HG03354 (cell line): ENCODE results near the gene NRN1.
"Not testable (repeated sequence)": the region's sequence is repeated elsewhere in the genome, so short reads cannot be mapped to it uniquely, and the experiment has no call there.

Experiments used
- ATAC-seq: cut with Tn5 transposase; IDR thresholded peaks from one replicate; pipeline ENCODE4 v1.9.1; 2021; ENCODE audit warnings: mild to moderate bottlenecking; ENCODE audit not compliant: unreplicated experiment, poor library complexity, severe bottlenecking

Gene NRN1

GRCh38 chr6:5984150-5985089, 22.3 kb downstream of the NRN1 start:
- no peak for ATAC-seq

- no peak for ATAC-seq
These were observed 25.3 kb downstream of the NRN1 start for GRCh38 chr6:5981126-5982026.

- no peak for ATAC-seq
These were observed 26.9 kb downstream of the NRN1 start for GRCh38 chr6:5979650-5980420.

GRCh38 chr6:5976811-5977210, 29.9 kb downstream of the NRN1 start:
- ATAC-seq = no peak

- ATAC-seq = no peak
These were observed 37.6 kb downstream of the NRN1 start for GRCh38 chr6:5968817-5969734.

GRCh38 chr6:5968036-5968435, 38.7 kb downstream of the NRN1 start:
- not testable (repeated sequence) for ATAC-seq

GRCh38 chr6:5967594-5967993, 39.1 kb downstream of the NRN1 start:
- ATAC-seq = no peak

- ATAC-seq = no peak
These were observed 43.9 kb downstream of the NRN1 start for GRCh38 chr6:5962794-5963193.

- no peak for ATAC-seq
These were observed 44.9 kb downstream of the NRN1 start for GRCh38 chr6:5961836-5962235.

GRCh38 chr6:5960456-5960855, 46.3 kb downstream of the NRN1 start:
- no peak for ATAC-seq

GRCh38 chr6:5958921-5959320, 47.8 kb downstream of the NRN1 start:
- no peak for ATAC-seq

- no peak for ATAC-seq
These were observed 49.8 kb downstream of the NRN1 start for GRCh38 chr6:5956939-5957338.

GRCh38 chr6:5950361-5950785, 56.4 kb downstream of the NRN1 start:
- no peak for ATAC-seq
